Esophagus squamous epithelium (tissue), 4 donors: ENCODE measurements around the gene RASGRP2.

ENCODE experiments used
- CTCF ChIP-seq, 6 experiments: fragments of 450-650 bp in 4 of 6; fragments of 200-600 bp in 2 of 6; sonication (generic) in 2 of 6; IDR thresholded peaks; one replicate each; pipeline ENCODE4 v1.5.1; 2016 to 2019; ENCODE audit warnings: antibody characterized with exemption in 6 of 6, mild to moderate bottlenecking in 4 of 6, moderate library complexity in 4 of 6
- POLR2A ChIP-seq, 4 donors: fragments of 450-650 bp; IDR thresholded peaks; one replicate each; pipeline ENCODE4 v1.6.1; 2017; ENCODE audit warnings: antibody characterized with exemption in 4 of 4, mild to moderate bottlenecking in 4 of 4, moderate library complexity in 3 of 4

GRCh38 chr11:64768300-64768694 is 24.4 kb upstream of the RASGRP2 start:
- no peak for TF ChIP-seq CTCF (IDR thresholded peaks at IDR 0.05)
- TF ChIP-seq POLR2A (IDR thresholded peaks at IDR 0.05) = no peak
